SKM-1 treated with dmso at 0.1 percent for 144 hours (cell line): Measurements from ENCODE around the gene NEUROG3.
"Not testable (repeated sequence)": the region's sequence is repeated elsewhere in the genome, so short reads cannot be mapped to it uniquely, and the experiment has no call there.

ENCODE experiments used
- DNase-seq: peaks from one replicate; lab custom pipeline; 2025; ENCODE audit not compliant: unreplicated experiment; lab: John Stamatoyannopoulos, UW

Gene NEUROG3

DNA sequence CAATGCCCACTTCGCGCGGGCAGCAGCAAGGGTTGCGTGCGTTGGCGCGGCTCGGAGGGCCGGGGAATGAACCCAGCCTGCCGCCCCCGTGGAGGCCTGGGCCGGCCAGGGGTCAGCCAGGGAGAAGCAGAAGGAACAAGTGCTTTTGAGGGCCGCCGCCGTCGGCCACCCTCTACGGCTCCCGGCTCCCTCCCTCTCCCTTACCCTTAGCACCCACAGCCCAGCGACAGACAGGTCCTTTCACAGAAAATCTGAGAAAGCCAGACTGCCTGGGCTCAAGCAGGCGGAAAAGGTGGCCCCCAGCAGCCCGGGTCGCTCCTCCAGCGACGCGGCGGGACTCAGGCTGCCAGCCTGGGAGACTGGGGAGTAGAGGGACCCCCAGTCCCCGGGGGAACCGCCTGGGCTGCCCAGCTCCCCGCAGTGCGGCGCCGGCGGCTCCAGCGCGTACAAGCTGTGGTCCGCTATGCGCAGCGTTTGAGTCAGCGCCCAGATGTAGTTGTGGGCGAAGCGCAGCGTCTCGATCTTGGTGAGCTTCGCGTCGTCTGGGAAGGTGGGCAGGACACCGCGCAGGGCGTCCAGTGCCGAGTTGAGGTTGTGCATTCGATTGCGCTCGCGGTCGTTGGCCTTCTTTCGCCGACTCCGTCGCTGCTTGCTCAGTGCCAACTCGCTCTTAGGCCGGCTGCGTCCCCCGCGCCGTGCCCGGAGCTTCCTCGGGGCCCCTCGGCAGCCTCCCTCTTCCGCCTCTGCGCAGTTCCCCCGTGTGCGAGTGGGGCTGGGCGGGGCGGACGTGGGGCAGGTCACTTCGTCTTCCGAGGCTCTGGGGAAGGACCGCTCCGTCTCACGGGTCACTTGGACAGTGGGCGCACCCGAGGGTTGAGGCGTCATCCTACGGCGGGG is 815 bp downstream of the NEUROG3 start:
- DNase-seq: no peak

DNA sequence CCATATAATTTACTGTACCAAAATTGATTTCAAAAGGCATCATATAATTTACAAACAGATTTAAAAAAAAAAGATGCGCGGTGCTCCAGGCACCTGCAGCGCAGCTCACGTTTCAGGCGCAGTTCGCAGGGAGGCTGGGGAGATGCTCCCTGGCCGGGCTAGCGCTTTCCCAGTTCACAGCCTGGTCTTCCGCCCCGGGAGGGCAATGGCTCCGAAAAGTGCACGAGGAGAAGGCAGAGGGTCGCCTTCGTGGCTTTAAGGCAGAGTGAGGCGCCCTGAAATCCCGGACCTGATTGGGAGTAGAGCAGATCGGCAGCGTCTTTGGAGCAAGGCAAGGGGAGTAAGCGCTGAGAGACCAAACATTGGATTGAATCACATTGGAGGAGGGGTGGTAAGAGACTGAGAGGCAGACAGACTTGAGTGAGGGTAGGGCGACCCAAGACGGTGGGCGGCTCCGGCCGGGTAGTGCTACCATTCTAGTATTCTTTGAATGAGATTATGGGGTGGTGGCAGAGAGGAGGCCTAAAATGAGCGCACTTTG is 1.5 kb downstream of the NEUROG3 start:
- no peak for DNase-seq

DNA sequence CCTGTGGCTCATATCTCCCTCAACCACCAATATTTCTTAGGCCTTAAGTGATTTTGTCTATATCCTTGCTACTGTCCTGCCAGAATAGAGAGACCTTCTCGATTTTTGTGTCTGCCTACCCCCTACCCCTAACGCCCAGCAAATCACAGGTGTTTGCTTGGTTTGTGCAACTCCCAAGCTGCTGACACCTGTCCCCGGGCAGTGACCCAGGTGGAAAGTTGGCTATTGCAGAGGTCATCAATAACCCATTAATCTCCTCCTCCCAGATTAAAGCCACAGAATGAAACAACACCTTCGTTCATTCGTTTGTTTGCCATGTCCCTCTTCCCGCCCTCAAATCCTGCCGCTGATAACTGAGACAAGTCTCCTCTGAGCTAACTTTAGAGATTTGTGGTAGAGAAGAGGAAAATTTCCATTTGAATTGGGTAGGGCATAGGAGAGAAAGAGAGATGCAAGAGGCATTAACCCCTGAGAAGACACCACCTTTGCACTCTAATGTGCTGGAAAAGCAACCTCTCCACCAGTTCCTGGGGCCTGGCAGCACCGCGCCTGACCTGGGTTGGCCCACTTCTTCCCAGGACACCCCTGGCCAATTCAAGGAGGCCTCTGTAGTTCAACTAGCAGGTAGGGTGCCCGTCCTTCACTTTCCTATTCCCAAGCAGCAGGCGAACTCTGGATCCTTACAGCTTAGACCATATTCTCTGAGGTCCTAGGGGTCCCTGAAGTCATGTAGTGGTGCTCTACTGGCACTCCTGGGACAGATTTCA is 3.0 kb downstream of the NEUROG3 start:
- DNase-seq: no peak

DNA sequence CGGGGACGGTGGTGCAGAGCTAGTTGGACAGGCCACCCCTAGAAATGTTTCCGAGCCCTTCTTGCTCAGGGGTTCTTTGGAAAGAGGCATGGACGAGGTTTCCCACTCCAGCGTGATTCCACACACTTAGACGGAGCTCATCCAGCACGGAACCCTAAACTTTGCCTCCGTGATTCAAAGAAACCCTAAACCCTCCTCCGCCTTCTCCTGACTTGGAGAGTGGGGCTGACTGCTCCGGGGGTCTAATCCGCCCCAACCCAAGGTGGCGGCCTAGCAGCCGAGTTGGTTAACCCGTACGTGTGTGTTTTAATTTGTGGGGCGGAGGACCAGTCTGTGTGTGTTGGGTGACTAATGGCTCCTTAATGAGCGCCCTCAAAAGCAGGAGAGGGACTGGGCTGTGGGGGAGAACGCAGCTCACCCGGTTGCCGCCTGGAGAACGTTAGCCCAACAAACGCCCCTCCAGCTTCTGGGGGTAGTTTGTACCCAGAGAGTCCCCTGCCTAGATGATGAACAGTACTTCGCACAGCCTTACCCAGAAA is 3.8 kb downstream of the NEUROG3 start:
- DNase-seq: no peak

DNA sequence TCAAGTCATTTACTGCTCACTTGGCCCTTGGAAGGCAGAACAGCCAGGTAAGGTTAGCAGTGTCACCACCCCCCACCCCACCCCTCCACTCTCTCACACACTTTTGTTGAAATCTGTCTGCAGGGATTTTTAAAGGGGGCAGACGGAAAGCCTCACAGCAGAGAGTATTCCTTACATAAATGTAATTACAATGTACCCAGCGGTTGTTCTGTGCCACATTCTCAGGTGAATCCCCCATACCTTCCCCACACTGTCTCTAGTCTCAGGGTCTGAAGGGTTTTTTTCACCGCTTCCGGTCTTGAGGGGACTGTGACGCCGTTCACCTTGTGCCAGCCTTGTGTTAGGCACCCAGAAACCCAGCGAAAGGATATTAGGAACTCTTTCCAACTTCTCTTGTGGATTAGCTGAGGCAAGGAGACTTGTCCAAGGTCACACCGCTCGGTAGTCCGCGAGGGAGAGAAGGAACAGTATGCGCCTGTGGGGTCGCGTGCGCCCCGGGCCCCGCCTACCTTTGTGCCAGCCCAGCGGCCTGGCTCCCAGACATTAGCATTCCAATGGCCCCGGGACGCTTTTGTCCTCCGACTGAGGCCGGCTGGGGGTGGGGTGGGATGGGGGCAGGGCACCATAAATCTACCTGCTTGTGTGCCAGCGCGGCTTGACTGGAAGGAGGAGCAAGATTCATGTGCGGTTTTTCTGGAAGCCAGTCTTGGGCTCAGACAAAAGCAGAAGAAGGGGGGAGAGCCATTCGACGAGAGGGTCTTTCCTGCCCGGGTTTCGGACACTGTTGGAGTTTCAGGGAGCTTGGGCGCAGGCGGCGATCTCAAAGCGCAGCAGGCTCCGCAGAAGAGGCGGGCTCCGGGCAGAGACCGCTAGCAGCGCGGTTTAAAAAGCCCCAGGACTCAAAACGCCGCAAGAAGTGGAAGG is 4.5 kb downstream of the NEUROG3 start:
- no peak for DNase-seq

DNA sequence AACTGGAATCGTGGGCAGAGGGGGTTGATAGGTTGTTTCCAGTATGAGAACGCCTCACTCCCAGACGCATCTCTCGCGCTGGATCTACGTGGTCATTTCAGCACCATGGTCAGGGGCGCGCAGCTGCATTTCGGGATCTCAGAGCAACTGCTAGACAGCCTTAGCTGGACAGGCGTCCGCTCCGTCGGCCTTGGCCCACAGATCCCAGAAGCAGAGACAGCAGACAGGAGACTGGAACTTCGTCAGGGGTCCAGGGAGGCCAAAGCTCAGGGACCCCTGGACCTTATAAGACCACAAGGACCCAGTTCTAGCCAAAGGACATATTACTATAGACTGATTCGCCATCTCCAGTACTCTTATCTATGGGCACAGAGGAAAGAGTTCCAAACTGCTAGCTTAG is 5.3 kb downstream of the NEUROG3 start:
- no peak for DNase-seq

DNA sequence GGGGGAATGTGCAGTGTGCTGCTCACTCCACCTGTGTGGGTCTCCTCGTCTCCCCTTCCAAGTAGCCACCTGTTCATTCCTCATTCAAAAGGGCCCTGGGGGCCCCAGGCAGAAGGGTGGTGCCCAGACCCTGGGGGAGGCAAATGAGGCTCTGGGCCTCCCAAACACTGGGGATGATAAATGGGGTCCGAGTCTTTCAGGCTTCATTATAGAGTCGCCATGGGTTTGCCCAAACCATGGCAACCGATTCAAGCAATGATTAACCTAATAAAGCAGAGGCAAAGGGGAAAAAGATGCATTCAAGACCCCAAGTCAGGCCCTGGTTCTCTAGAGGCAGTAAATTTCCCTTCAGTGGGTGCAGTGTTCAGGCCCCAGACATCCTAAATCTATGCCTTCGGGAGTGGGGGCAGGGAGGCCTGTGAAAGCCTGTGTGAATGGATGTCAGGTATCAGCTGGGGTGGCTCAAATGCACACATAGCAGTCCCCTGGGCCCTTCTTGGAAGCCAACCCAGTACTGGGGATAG is 10.4 kb downstream of the NEUROG3 start:
- no peak for DNase-seq

DNA sequence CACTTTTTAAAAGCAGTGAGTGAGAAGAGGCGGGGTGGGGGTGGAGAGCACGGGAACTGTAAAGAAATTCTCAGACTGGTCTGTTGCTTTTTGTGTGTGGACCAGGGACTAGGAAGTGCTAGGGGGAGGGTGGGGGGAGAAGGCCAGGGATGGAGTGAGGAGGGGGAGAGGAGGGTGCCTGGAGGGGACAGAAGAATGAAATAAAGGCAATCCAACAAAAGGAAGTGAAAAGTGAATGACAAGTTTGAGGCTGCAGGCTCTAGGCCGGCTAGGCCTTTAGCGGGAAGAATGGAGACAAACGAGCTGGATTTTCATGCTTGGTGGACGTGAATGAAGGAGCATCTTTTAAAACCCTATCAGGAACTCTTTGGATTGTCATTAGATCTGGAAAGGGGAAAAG is 13.7 kb downstream of the NEUROG3 start:
- DNase-seq: no peak

DNA sequence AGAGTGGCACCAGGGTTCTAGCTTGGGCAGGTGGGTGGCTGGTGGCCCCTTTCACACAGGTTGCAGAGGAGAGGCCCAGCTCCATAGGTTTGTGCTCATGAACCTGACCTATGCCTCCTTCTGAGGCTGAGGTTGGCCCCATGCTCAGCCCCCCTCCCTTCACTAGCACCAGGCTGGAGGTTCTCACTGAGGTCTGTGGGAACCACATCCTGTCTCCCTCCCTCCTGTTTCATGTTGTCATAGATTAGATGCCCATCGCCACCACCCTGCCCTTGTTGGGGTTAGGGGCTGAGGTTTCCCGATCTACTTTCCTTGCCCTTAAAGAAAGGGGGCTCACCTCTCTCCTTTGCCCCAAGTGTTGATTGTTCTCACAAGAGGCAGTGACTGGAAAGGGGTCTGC is 14.7 kb downstream of the NEUROG3 start:
- no peak for DNase-seq

DNA sequence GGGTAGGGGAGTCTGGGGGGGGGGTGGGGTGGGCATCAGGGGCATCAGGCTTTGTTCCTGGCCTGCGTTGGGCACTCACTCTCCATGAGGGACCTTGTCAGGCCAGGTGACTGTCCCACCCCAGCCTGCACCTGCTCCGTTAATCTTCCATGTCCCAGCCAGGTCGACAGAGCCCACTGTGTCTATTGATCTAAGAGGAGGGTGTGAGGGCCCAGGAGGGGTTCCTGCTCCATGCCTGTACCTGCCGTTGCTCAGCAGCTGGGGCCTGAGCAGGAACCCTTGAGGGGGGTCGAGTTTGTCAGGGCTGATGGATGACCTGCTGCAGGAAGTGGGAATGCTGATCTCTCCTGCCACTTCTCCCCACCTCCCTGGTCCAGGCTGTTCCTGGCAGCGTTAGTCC is 18.6 kb downstream of the NEUROG3 start:
- no peak for DNase-seq

DNA sequence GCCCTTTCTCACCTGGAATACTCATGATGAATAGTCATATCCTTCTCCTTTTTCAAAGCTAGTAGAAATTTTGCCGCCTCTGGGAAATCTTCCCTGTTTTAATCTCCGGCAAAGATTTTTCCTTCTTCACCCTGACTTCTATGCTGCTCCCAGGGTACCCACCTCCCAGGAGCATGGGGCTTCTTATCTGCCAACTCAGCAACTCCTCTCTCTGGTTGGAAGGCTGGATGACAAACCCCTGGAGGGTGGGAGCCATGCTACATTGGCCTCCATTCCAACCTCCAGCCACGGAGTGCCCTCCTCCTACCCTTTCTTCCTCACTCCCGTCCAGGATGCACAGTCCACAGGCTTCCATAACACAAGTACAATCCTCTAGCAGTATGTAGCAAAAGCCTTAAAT is 19.9 kb downstream of the NEUROG3 start:
- DNase-seq: no peak

DNA sequence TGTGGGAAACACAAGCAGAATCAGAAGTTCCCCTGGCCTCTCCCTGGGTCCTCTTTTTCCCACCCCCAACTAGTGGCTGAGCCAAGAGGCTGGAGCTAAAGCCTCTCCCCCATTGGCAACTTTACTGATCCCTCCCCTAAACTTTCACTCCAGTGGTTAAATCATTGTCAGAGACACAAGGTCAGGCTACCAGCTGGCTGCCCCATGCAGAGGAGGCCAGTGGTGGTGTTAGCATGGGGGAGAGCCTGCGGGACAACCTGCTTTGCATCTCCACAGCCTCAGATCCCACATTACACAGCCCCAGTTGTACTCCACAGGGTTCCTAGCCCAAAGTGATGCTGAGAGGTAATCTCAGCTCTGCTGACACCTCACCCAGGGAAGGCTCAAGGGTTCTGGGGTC is 21.0 kb downstream of the NEUROG3 start:
- DNase-seq: no peak

DNA sequence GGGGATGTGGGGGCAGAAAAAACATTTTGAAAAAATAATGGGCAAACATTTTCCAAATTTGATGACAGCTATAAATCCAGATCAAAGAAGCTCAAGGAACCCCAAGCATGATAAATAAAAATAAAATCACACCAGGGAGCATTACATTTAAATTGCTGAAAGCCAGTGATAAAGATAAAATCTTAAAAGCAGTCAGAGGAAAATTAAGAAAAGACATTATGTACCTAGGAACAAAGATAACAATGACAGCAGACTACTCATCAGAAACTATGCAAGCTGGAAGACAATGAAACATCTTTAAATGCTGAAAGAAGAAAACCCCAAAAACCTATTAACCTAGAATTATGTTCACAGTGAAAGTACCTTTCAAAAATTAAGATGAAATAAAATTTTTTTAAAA is 23.3 kb downstream of the NEUROG3 start:
- no peak for DNase-seq

DNA sequence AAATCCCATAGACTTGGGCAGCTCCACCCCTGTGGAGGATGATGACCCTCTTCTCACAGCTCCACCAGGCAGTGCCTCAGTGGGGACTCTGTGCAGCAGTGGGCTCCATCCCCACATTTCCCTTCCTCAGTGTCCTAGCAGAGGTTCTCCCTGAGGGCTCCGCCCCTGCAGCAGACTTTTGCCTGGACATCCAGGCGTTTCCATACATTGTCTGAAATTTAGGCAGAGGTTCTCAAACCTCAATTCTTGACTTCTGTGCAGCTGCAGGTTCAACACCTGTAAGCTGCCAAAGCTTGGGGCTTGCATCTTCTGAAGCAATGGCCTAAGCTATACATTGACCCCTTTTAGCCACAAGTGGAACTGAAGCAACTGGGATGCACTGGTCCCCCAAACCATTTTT is 31.8 kb downstream of the NEUROG3 start:
- DNase-seq: no peak

DNA sequence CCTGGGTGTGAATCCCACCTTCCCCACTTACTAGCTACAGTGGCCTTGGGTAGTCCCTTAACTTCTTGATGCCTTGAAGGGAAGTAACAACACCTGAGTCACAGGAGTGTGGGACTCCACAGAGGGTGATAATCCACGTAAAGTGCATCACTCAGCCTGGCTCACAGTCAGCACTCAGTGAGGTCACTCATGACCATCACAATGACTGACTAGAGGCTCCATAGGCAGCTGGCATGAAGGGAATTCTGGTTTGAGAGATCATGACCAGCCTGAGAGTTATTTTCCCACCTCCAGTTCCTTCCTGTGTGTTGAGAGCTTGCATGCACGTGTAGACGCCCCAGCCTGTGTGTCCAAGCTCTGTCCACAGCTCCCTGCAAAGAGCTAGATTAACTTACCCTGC is 34.8 kb downstream of the NEUROG3 start:
- no peak for DNase-seq

DNA sequence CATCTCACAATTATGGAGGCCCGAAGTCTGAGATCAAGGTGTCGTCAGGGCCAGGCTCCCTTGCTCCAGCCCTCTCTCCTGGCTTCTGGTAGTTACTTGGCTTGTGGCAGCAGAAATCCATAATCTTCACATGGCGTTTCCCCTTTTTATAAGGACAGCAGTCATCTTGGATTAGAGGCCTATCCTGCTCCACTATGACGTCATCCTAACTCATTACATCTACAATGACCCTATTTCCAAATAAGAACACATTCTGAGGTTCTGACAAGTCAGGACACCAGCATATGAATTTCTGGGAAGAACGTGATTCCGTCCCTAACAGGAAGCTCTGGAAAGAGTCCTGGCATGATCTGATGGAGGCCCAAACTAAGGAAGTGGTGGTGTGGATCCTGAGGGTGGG is 35.8 kb downstream of the NEUROG3 start:
- DNase-seq: no peak

DNA sequence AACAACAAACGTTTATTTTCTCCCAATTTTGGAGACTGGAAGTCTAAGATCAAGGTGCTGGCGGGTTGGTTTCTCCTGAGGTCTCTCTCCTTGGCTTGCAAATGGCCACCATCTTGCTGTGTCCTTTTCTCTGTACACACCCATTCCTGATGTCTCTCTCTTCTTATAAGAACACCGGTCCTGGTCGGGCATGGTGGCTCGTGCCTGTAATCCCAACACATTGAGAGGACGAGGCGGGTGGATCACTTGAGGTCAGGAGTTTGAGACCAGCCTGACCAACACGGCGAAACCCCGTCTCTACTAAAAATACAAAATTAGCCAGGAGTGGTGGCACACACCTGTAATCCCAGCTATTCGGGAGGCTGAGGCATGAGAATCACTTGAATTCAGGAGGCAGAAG is 36.7 kb downstream of the NEUROG3 start:
- not testable (repeated sequence) for DNase-seq

DNA sequence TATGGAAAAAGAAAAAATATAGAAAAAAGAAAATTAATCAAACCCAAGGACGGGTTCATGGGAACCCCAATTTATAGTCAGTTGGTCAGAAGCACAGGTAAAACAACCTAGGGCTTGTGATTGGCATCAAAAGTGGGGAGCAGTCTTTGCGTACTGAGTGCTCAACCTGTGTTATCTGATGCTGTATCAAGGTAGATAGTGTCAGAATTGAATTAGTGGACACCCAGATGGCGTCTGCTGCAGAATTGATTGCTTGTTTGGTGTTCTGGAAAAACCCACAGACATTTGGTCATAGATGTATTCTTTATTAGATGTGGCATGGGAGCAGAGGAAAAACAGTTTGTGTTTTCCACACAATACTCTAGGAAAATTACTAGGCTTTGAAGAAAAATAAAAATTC is 39.6 kb downstream of the NEUROG3 start:
- no peak for DNase-seq

DNA sequence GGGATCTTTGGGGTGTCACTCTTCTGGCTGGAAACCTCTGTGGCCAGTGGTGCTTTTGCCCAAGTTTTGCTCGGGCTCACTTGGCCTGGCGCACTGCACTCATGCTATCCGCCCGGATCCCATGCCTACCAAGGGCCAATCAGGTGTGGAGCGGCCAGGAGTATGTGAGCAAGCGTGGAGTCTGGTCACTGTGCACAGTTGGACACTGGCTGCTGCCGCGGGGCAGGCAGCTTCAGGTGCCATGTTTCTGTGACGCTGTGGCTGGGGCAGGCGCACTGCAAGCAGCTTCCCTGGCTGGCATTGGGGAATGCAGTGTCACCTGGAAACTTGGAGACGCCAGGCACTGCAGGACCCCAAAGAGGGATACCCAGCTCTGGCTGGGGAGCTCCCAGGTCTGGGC is 45.3 kb downstream of the NEUROG3 start:
- no peak for DNase-seq
